Measurements from ENCODE around the gene HSFX2. TPM values are rescaled to one million over a fixed set of nuclear protein-coding genes. Genes with fewer than 3 reads are reported as not detected.

HSFX2 gene
- total RNA-seq, 2 experiments from 2014 or later: not detected

DNA sequence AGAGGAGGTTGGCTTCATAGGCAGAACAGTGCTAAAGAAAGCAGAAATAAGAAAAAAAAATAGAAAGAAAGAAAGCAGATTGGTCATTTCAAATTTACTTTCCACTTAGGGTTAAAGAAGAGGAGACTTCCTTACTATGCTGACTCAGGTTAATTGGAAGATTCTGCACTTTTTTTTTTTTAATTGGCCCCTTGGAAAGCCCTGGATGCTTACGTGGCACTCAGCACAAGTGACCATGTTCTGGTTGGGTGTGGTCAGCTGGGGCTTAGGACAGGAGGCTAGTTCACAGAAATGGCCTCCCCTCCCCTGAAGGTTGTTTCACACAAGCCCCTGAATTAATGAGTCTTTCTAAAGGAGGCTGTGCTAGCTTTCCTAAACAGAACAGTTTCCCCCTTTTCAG lies 22.4 kb downstream of the HSFX2 start:
- TF ChIP-seq EZH2phosphoT487 (IDR thresholded peaks at IDR 0.05; ENCODE audit: borderline replicate concordance, low read depth, low read length): no peak
- Histone ChIP-seq H3K79me2 (ENCODE audit: insufficient read depth, low read depth, low read length) (no peaks in the 10 kb centered on the region), H3K27ac (ENCODE audit: low read depth, low read length, poor library complexity, severe bottlenecking) (no peak overlapping the region), H3K4me1 (ENCODE audit: insufficient read depth, low read length, poor library complexity, severe bottlenecking) (no peaks in the 10 kb centered on the region), H3K4me3 (ENCODE audit: low read depth, low read length, poor library complexity, severe bottlenecking) (no peak overlapping the region), H3K36me3 (ENCODE audit: insufficient read depth, low read length) (no peaks in the 10 kb centered on the region), H3K9me3 (ENCODE audit: low read length) (no peaks in the 10 kb centered on the region), H3K9me2 (ENCODE audit: insufficient read depth, low read length) (no peaks in the 10 kb centered on the region), H3K4me2 (ENCODE audit: low read length) (no peak overlapping the region), H2AFZ (ENCODE audit: low read length) (no peak overlapping the region), H4K20me1 (ENCODE audit: insufficient read depth, low read length) (no peaks in the 10 kb centered on the region)
- intact Hi-C loops (cut with micrococcal nuclease; ENCODE audit: unreplicated experiment): no loop called here
- no peak for DNase-seq (ENCODE audit: low spot score)
- CTCF ChIA-PET (ENCODE audit: unreplicated experiment): no interaction called here
- POLR2A ChIA-PET: no interaction called here
- no TSS peak for BruUV-seq (replicated peaks)

DNA sequence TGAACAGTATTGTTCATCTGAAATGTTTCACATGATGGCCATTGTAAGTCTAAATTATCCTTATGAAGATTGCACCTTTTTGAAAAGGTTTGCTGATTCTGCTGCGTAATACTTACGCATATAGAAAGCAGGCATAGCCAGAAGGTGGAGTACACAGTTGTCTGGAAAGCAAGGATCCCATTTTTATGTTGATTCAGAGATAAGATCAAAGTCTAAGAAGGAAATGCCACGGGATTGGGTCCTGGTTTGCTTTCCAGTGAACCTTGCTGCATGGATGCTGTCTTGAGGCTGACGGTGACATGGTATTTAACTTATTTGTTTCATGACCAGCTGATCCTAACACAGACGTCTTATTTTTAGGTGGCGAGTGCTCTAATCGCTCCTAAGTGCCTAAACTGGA lies 23.3 kb downstream of the HSFX2 start:
- no peak overlapping the region for H3K4me3 ChIP-seq (ENCODE audit: low read depth, low read length, poor library complexity, severe bottlenecking)
- H3K36me3 ChIP-seq (ENCODE audit: insufficient read depth, low read length): no peaks in the 10 kb centered on the region
- no peaks in the 10 kb centered on the region for H4K20me1 ChIP-seq (ENCODE audit: insufficient read depth, low read length)
- intact Hi-C loops (cut with micrococcal nuclease; ENCODE audit: unreplicated experiment): no loop called here
- H3K4me1 ChIP-seq (ENCODE audit: insufficient read depth, low read length, poor library complexity, severe bottlenecking): no peaks in the 10 kb centered on the region
- POLR2A ChIA-PET: no interaction called here
- no peaks in the 10 kb centered on the region for H3K9me2 ChIP-seq (ENCODE audit: insufficient read depth, low read length)
- CTCF ChIA-PET (ENCODE audit: unreplicated experiment): no interaction called here
- BruUV-seq (replicated peaks): no TSS peak
- no peaks in the 10 kb centered on the region for H3K79me2 ChIP-seq (ENCODE audit: insufficient read depth, low read depth, low read length)
- H3K9me3 ChIP-seq (ENCODE audit: low read length): no peaks in the 10 kb centered on the region
- DNase-seq (ENCODE audit: low spot score): no peak
- no peak overlapping the region for H2AFZ ChIP-seq (ENCODE audit: low read length)
- no peak for TF ChIP-seq EZH2phosphoT487 (IDR thresholded peaks at IDR 0.05; ENCODE audit: borderline replicate concordance, low read depth, low read length)
- H3K27ac ChIP-seq (ENCODE audit: low read depth, low read length, poor library complexity, severe bottlenecking): no peak overlapping the region
- H3K4me2 ChIP-seq (ENCODE audit: low read length): no peak overlapping the region

GRCh38 chrX:149570668-149571067 lies 24.4 kb downstream of the HSFX2 start:
- no peak overlapping the region for H3K27ac ChIP-seq (ENCODE audit: low read depth, low read length, poor library complexity, severe bottlenecking)
- H4K20me1 ChIP-seq (ENCODE audit: insufficient read depth, low read length): no peaks in the 10 kb centered on the region
- CTCF ChIA-PET (ENCODE audit: unreplicated experiment): no interaction called here
- H3K9me2 ChIP-seq (ENCODE audit: insufficient read depth, low read length): no peaks in the 10 kb centered on the region
- no peaks in the 10 kb centered on the region for H3K36me3 ChIP-seq (ENCODE audit: insufficient read depth, low read length)
- POLR2A ChIA-PET: no interaction called here
- no peak overlapping the region for H2AFZ ChIP-seq (ENCODE audit: low read length)
- no peaks in the 10 kb centered on the region for H3K79me2 ChIP-seq (ENCODE audit: insufficient read depth, low read depth, low read length)
- H3K4me3 ChIP-seq (ENCODE audit: low read depth, low read length, poor library complexity, severe bottlenecking): no peak overlapping the region
- no peaks in the 10 kb centered on the region for H3K4me1 ChIP-seq (ENCODE audit: insufficient read depth, low read length, poor library complexity, severe bottlenecking)
- no TSS peak for BruUV-seq (replicated peaks)
- intact Hi-C loops (cut with micrococcal nuclease; ENCODE audit: unreplicated experiment): no loop called here
- DNase-seq (ENCODE audit: low spot score): no peak
- TF ChIP-seq, protein P1, sequence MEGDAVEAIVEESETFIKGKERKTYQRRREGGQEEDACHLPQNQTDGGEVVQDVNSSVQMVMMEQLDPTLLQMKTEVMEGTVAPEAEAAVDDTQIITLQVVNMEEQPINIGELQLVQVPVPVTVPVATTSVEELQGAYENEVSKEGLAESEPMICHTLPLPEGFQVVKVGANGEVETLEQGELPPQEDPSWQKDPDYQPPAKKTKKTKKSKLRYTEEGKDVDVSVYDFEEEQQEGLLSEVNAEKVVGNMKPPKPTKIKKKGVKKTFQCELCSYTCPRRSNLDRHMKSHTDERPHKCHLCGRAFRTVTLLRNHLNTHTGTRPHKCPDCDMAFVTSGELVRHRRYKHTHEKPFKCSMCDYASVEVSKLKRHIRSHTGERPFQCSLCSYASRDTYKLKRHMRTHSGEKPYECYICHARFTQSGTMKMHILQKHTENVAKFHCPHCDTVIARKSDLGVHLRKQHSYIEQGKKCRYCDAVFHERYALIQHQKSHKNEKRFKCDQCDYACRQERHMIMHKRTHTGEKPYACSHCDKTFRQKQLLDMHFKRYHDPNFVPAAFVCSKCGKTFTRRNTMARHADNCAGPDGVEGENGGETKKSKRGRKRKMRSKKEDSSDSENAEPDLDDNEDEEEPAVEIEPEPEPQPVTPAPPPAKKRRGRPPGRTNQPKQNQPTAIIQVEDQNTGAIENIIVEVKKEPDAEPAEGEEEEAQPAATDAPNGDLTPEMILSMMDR (conservative IDR thresholded peaks at IDR 0.05; ENCODE audit: low read length): no peak
- no peak for TF ChIP-seq EZH2phosphoT487 (IDR thresholded peaks at IDR 0.05; ENCODE audit: borderline replicate concordance, low read depth, low read length)
- H3K9me3 ChIP-seq (ENCODE audit: low read length): no peaks in the 10 kb centered on the region
- no peak overlapping the region for H3K4me2 ChIP-seq (ENCODE audit: low read length)

GRCh38 chrX:149569770-149570169 lies 25.3 kb downstream of the HSFX2 start:
- ChIA-PET CTCF (ENCODE audit: unreplicated experiment) (no interaction called here), POLR2A (no interaction called here)
- no peak for DNase-seq (ENCODE audit: low spot score)
- no peaks in the 10 kb centered on the region for H4K20me1 ChIP-seq (ENCODE audit: insufficient read depth, low read length)
- H3K36me3 ChIP-seq (ENCODE audit: insufficient read depth, low read length): no peaks in the 10 kb centered on the region
- no TSS peak for BruUV-seq (replicated peaks)
- H3K9me2 ChIP-seq (ENCODE audit: insufficient read depth, low read length): no peaks in the 10 kb centered on the region
- no peak overlapping the region for H3K4me3 ChIP-seq (ENCODE audit: low read depth, low read length, poor library complexity, severe bottlenecking)
- H3K9me3 ChIP-seq (ENCODE audit: low read length): no peaks in the 10 kb centered on the region
- H3K4me2 ChIP-seq (ENCODE audit: low read length): no peak overlapping the region
- H3K27ac ChIP-seq (ENCODE audit: low read depth, low read length, poor library complexity, severe bottlenecking): no peak overlapping the region
- intact Hi-C loops (cut with micrococcal nuclease; ENCODE audit: unreplicated experiment): no loop called here
- no peak overlapping the region for H2AFZ ChIP-seq (ENCODE audit: low read length)
- H3K79me2 ChIP-seq (ENCODE audit: insufficient read depth, low read depth, low read length): no peaks in the 10 kb centered on the region
- no peak for TF ChIP-seq EZH2phosphoT487 (IDR thresholded peaks at IDR 0.05; ENCODE audit: borderline replicate concordance, low read depth, low read length)
- TF ChIP-seq, protein P1 (conservative IDR thresholded peaks at IDR 0.05; ENCODE audit: low read length): no peak
- H3K4me1 ChIP-seq (ENCODE audit: insufficient read depth, low read length, poor library complexity, severe bottlenecking): no peaks in the 10 kb centered on the region

All from OCI-LY7 (cell line).